ENCODE data around the gene FBXL17.

- TF ChIP-seq EZH2 (IDR thresholded peaks at IDR 0.05; ENCODE audit: insufficient read depth, poor library complexity, severe bottlenecking) (no peak), EZH2phosphoT487 (IDR thresholded peaks at IDR 0.05; ENCODE audit: insufficient read depth, low read depth) (no peak)
Observed at GRCh38 chr5:108115673-108116072, 266.2 kb downstream of the FBXL17 start.

Data from GM23248 (cell line).